Inflammatory macrophage treated with lipopolysaccharide for 4 hours (primary cell): ENCODE results near the gene FMO4.
A peak's percentile ranks its signal among the peaks of the same experiment; 100 is the strongest.
"Not testable (repeated sequence)": the region's sequence is repeated elsewhere in the genome, so short reads cannot be mapped to it uniquely, and the experiment has no call there.

Experiments used
- DNase-seq: peaks from one replicate; pipeline ENCODE4 v3.0.0-alpha.2; 2020

The FMO4 gene

GRCh38 chr1:171335964-171336363 is 22.0 kb downstream of the FMO4 start:
- no peak for DNase-seq

GRCh38 chr1:171339345-171339744 is 25.4 kb downstream of the FMO4 start:
- not testable (repeated sequence) for DNase-seq

- DNase-seq = no peak
Observed at GRCh38 chr1:171343727-171344472, 29.9 kb downstream of the FMO4 start.

- no peak for DNase-seq
Observed at GRCh38 chr1:171344473-171344820, 30.5 kb downstream of the FMO4 start.

- DNase-seq = no peak
Observed at GRCh38 chr1:171345536-171345935, 31.6 kb downstream of the FMO4 start.

- DNase-seq = no peak
Observed at GRCh38 chr1:171346881-171347280, 32.9 kb downstream of the FMO4 start.

- peak; percentile 61 for DNase-seq
Observed at GRCh38 chr1:171350594-171350993, 36.6 kb downstream of the FMO4 start.

GRCh38 chr1:171351961-171352360 is 38.0 kb downstream of the FMO4 start:
- no peak for DNase-seq

- no peak for DNase-seq
Observed at GRCh38 chr1:171352554-171352953, 38.6 kb downstream of the FMO4 start.

GRCh38 chr1:171355727-171356126 is 41.7 kb downstream of the FMO4 start:
- no peak for DNase-seq

- no peak for DNase-seq
Observed at GRCh38 chr1:171357179-171357578, 43.2 kb downstream of the FMO4 start.

- not testable (repeated sequence) for DNase-seq
Observed at GRCh38 chr1:171359355-171359648, 45.3 kb downstream of the FMO4 start.

GRCh38 chr1:171359731-171360527 is 45.9 kb downstream of the FMO4 start:
- DNase-seq = not testable (repeated sequence)

- DNase-seq = peak; percentile 89
Observed at GRCh38 chr1:171366085-171366484, 52.1 kb downstream of the FMO4 start.

- no peak for DNase-seq
Observed at GRCh38 chr1:171366816-171367215, 52.8 kb downstream of the FMO4 start.

- DNase-seq = no peak
Observed at GRCh38 chr1:171367436-171367835, 53.5 kb downstream of the FMO4 start.

- DNase-seq = peak; percentile 62
Observed at GRCh38 chr1:171372418-171373084, 58.6 kb downstream of the FMO4 start.

- not testable (repeated sequence) for DNase-seq
Observed at GRCh38 chr1:171373357-171374122, 59.6 kb downstream of the FMO4 start.

- DNase-seq = no peak
Observed at GRCh38 chr1:171379846-171380245, 65.9 kb downstream of the FMO4 start.

GRCh38 chr1:171381866-171382210 is 67.9 kb downstream of the FMO4 start:
- no peak for DNase-seq

GRCh38 chr1:171384496-171384895 is 70.5 kb downstream of the FMO4 start:
- DNase-seq = no peak

GRCh38 chr1:171389171-171389570 is 75.2 kb downstream of the FMO4 start:
- DNase-seq = no peak

GRCh38 chr1:171390740-171391139 is 76.8 kb downstream of the FMO4 start:
- not testable (repeated sequence) for DNase-seq
